ENCODE data around the gene DCLRE1C.

DNA sequence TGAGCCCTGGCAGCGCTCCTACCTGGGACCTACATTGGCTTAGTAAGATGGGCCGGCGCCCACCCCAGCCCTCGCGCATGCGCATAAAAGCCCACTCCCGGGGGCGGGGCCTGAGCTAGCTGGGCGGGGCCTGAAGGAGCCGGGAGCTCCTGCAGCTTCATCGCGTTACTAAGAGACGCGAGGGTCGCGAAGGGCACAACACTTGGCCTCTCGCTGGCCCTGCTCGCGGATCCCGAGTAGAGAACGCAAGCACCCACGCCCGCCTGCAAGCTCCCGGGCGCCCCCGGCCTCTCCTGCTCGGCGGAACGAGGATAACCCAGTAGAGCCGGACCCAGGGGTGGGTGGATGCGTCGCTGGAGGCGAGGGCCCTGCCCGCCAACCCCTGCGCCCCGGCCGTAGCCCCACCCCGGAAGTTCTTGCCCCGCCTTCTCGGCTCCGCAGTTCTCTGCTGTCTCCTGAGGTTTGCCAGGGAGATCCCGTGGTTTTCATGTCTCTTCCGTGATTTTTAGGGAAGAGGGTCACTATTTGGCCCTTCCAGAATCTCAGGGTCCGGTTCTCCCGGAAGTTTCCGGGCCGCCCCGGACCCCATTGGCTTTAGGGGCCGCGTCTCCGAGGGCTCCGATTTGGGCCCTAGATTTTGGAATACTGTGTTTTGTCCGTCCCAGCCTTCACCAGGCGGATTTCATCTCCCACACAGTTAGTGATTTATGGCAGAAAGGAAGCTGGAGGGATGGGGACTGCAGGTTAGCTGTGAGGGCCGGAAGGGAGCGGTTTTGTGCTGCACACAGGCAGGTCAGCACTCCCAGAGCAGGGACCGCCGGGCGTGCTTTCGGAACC is 5.5 kb upstream of the DCLRE1C start, which contains the start of gene MEIG1:
- TF ChIP-seq POLR2A (IDR thresholded peaks at IDR 0.05) = peak; percentile 4 to 34
- no peak for TF ChIP-seq CTCF (IDR thresholded peaks at IDR 0.05)
